Measurements from ENCODE around the gene FDXACB1.

DNA sequence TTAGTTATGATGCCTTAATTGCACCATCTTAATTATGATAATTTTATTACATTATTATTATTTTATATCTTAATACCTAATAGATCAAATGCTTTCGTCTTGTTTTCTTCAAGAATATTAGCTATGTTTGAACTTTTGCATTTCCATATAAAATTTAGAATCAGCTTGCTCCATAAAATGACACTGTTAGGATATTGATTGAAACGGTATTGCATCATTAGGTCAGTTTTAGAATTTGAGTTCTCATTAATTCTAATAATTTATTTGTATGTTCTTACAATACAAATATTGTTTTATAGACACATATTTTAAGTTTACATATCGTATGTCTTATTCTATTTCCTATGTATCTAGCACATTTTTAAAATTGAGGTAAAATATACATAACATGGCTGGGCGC lies 7.1 kb upstream of the FDXACB1 start:
- TF ChIP-seq, protein P1, sequence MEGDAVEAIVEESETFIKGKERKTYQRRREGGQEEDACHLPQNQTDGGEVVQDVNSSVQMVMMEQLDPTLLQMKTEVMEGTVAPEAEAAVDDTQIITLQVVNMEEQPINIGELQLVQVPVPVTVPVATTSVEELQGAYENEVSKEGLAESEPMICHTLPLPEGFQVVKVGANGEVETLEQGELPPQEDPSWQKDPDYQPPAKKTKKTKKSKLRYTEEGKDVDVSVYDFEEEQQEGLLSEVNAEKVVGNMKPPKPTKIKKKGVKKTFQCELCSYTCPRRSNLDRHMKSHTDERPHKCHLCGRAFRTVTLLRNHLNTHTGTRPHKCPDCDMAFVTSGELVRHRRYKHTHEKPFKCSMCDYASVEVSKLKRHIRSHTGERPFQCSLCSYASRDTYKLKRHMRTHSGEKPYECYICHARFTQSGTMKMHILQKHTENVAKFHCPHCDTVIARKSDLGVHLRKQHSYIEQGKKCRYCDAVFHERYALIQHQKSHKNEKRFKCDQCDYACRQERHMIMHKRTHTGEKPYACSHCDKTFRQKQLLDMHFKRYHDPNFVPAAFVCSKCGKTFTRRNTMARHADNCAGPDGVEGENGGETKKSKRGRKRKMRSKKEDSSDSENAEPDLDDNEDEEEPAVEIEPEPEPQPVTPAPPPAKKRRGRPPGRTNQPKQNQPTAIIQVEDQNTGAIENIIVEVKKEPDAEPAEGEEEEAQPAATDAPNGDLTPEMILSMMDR (IDR thresholded peaks at IDR 0.05; ENCODE audit: insufficient read depth, low read depth, low read length): no peak
- no peak for TF ChIP-seq EZH2 (IDR thresholded peaks at IDR 0.05; ENCODE audit: insufficient read depth, low read length)

All from astrocyte (in vitro differentiated cells and primary cell).